GM21619 (cell line): ENCODE measurements around the gene NCAPH2.
A peak's percentile ranks its signal among the peaks of the same experiment; 100 is the strongest.

ENCODE experiments used
- ATAC-seq: cut with Tn5 transposase; IDR thresholded peaks from one replicate; pipeline ENCODE4 v1.9.1; 2021; ENCODE audit not compliant: unreplicated experiment

Gene NCAPH2

DNA sequence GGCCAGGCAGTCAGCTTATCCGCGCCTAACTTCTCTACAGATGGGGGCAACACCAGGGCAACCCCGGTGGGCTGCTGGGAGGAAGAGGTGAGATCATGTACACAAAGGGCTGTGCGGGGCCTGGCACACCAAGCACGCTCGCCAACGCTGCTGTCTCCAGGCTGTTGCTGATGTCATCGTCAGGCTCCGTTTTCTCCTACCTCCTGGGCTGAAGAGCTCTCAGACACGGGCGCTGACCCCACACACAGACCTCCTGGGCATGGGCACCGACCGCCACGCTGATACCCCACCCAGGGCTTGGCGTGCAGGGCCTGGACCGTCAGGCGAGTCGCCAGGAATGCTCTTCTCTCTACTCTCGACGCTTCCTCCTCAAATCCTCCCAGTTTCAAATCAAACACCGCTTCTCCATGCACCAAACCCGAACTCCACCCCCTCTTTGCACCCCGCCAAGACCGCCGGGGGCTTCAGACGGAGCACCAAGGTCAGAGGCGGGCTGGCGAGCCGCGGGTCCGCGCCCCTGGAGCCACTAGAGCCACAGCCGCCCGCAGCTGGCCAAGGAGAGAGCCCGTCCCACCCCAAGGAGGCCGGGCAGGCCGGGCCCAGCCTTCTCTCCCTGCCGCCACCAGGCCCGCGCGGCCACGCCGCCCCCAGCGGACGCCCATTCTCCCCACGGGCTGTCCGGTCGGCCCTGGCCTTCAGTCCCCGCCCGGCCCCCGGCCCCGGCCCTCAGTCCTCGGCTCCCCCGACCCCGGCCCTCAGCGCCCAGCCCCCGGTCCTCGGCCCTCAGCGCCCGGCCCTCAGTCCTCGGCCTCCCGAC is 34.0 kb upstream of the NCAPH2 start:
- ATAC-seq: no peak

DNA sequence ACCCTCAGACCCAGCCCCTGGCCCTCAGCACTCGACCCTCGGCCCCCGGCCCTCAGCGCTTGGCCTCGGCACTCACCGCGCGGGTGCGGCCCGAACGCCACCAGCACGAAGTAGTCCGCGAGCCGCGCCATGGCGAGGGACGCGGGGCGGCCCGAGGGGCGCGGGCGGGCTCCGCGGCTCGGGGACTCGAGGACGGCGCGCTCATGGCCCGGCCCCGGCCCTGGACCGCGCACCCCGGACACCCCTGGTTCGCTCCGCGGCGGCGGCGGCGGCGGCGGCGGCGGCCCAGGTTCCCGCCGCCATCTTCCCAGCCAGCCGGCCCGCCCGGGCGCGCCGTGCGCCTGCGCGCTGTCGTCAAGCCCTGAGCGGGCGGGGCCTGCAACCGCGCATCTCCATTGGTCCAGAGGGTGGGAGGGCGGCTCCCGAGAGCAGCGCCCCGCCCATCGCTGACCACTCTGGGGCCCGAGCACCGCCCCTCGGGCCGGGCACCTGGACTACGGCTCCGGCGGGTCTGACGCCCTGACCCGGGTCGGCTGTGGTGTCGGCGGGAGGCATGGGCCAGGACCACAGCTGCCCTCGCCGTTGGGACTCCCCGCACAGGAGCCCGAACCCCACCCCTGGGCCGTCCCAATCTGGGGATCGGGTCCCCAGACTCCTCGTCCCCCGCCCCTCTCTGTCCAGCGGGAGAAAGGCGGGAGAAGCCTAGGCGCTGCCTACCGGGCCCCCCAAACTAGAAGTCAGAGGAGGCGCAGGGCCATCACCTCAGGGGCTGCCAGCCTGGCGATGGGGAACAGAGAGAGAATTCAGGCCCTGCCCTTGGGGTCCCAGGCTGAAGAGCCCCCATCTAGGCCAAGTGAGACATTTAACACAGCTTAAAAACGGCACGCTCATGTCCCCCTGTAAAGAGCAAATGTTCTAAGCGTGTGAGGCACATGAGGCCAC is 33.0 kb upstream of the NCAPH2 start, which contains the start of gene SBF1:
SBF1 (minus strand) TSS at position 326 of the 942 bp plus-strand sequence; CDS start at position 131, 195 bp downstream.
- peak; percentile 63 for ATAC-seq

DNA sequence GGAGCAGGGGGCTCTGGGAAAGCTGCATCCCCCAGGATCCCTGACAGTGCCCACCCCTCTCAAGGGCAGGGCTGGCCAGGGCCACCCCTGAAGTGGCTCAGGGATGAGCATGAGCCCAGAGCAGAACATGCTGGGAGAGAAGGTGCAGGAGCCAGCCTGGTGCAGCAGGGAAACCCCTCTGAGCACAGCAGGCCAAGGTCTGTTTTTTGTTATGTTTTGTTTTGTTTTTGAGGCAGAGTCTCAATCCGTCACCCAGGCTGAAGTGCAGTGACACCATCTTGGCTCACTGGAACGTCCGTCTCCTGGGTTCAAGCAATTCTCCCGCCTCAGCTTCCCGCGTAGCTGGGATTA is 32.4 kb upstream of the NCAPH2 start:
- no peak for ATAC-seq

DNA sequence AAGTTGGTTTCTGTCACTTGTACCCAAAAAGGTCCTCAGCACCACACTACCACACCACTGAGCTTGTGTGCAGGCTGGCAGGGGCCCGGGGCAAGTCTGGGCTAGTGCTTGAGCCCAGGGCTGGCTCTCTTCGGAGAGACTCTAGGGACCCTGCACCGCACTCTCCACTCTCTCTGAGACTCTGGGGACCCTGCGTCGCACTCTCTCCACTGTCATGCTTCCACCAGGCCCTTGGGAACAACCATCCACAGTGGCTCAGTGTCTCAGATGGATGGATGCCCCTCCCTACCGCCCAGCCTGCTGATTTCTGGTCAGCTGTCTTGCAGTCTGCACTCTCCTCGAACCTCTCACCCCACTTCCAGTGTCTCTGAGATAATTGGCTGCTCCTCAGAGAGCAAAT is 31.2 kb upstream of the NCAPH2 start:
- ATAC-seq: no peak

DNA sequence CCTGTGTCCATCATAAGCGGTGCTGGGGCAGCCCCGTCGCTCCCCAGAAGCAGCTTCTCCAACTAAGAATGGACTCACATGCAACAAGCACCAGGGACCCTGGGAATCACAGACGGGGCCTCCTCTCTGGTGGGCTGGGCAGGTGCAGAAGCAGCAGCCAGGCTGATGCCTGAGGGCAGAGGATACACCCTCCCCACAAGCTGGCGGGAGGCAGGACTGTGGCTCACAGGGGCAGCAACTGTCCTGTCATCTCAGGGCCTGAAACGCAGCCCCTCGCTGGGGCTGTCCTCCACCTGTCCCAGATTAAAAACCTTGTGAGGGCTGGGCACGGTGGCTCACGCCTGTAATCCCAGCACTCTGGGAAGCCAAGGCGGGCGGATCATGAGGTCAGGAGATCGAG is 30.1 kb upstream of the NCAPH2 start:
- ATAC-seq: no peak

DNA sequence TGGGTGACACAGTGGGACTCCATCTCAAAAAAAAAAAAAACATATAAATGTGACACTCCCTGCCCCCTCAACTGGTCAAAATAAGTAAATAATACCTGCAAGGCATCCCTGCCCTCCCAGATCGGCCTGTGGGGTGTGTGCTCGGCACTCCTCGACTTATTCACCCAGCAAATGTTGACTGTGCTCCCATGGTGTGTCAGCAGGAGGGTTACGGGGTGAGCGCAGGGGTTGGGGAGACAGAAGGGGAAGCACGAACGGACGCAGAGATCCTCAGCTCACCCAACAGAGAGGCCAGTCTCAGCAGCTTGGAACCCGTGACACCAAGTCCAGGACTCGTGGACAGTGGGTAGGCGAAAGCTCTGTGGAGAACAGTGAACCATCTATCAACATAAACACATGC is 28.3 kb upstream of the NCAPH2 start:
- no peak for ATAC-seq

DNA sequence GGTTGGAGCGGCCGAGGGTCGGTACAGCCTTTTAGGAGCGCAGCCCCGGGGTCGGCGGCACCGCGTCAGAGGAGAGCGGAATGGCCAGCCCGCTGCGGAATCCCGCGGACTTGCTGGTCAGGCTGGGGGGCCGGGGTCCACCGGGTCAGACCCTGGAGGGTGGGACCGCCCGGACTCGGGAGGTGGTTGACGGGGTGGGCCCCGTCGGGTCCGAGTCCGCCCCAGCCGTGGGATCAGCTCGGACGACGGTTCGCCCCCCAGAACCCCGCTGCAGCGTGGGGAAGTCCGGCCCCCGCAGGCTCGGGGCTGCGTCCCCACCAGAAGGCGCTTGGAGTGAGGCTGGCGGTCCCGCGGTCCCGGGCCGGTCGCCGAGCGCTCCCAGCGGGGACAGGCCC is 27.0 kb upstream of the NCAPH2 start:
- ATAC-seq: no peak

DNA sequence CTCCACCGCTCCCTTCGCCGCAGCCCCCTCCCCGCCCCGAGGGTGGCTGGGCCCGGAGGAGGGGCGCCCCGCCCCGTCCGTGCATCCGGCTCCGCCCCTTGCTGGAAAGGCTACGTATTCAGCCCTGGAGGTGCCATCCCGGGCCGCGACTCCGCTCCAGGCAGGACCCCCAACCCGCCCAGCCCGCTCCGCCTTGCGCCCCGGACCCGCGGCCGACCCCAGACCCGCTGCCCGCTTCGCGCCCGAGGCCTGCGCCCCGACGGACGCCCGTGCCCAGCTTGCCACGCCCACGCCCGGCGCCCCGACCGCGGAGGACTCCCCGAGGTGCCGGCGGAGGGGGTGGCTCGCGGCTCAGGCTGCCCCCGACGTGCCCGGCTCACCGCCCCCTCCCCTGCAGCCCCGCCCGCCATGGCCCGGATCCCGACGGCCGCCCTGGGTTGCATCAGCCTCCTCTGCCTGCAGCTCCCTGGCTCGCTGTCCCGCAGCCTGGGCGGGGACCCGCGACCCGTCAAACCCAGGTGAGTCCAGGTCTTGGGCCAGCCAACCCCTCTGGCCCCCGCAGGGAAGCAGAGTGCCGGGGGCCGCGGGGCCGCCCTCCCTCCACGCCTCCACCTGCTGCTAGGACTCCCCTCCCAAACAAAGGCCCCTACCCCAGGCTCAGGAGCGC is 26.5 kb upstream of the NCAPH2 start, which contains the start of gene ADM2:
ADM2 (plus strand) TSS at position 104 of the 667 bp plus-strand sequence; CDS start at position 409, 305 bp downstream.
- no peak for ATAC-seq

DNA sequence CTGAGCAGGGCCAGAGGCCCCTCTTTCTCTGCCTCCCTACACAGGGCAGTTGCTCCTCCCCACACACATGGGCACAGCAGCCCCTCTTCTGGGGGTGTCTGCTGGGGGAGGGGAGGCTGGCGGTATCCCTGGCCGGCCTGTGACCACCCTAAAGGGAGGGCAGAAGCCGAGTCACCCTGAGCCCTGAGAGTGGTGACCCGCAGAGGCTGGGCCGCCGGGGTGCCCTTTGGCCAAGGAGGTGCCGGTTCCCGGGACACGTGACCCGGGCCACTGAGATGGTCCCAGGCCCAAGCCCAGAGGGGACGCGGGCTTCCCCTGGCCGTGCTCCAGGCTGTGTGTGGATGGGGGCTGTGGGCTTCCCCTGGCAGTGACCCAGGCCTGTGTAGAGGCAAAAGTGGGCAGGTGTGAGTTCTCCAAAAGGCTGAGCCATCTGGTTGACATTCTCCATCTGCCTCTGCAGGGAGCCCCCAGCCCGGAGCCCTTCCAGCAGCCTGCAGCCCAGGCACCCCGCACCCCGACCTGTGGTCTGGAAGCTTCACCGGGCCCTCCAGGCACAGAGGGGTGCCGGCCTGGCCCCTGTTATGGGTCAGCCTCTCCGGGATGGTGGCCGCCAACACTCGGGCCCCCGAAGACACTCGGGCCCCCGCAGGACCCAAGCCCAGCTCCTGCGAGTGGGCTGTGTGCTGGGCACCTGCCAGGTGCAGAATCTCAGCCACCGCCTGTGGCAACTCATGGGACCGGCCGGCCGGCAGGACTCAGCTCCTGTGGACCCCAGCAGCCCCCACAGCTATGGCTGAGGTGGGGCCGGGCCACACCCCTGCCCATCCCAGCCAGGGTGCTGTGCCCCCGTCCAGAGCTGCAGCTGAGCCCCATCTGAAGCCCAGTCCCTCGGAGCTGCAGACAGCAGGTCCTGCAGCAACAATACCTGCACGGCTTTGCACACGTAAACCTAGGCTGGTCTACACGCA is 25.6 kb upstream of the NCAPH2 start:
- no peak for ATAC-seq

DNA sequence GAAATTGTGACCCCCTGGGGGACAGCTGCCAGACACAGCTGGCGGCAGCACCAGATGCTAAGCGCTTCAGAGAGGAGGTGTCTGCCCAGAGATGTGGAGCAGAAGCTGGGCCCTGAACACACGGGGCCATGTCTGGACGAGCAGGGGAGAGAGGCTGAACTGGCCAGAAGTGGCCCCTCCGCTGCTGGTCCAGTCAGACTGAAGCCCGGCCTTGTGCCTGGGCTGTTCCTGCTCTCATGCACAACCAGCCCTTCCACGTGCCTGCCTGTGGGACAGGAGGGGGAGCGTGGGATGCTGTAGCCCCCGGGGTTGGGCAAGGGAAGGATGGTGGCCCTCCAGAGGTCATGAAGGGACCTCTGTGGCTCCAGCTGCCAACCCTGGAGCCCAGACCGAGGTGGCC is 24.9 kb upstream of the NCAPH2 start:
- no peak for ATAC-seq

DNA sequence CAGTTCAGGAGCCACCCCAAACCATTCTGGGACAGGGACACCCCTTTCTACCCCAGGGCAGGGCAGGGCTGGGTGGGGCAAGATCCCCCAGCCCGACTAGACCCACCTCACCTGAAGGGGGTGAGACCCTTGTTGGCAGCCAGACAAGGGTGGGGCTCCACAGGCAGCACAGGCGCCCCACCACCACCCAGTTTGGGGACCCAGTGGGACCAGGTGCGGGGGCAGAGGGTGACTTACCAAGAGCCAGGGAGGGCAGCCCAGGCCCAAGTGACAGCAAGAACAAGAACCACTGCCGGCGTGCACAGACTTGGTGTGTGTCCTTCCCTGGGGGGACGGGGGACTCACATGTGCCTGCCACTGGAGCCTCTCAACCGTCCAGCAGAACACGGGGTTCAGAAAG is 24.5 kb upstream of the NCAPH2 start:
- no peak for ATAC-seq

DNA sequence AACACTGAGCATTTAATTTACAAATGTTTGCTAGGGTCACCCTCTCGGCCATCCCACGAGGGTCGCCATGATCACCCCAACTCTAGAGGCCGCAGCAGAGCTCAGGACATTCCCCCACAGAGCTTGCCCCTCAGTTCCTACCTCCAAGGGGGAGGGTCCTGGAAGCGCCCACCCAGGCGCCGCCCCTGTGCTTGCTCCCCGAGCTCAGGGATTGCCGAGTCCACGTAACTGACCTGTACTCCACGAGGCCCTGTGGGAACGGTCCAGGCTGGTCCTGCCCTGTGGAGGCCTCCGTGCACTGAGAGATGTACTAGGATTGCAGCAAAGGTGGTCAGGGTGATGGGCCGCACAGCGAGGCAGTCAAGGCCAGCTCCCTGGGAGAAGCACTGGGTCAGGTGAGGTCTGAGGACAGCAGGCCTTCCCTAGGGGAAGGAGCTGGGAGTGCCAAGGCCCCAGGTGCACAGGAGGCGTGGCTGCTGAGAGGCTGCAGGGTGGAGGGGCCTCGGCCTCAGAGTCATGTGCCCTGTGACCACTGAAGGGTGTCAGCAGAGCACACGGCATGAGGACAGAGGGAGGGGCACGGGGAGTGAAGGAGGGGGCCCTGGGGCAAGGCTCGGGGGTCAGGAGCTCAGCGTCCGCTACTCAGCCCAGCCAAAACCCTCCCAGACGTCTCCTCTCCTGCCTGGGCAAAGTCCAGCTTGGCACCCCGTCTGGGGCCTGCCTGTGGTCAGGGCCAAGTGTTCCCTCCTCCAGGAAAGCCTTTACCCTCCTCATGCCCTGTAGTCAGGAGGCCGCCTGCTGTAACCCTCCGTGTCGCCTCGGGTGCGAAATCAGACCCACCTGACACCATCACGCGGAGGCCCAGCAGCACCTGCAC is 23.8 kb upstream of the NCAPH2 start:
- ATAC-seq: no peak

DNA sequence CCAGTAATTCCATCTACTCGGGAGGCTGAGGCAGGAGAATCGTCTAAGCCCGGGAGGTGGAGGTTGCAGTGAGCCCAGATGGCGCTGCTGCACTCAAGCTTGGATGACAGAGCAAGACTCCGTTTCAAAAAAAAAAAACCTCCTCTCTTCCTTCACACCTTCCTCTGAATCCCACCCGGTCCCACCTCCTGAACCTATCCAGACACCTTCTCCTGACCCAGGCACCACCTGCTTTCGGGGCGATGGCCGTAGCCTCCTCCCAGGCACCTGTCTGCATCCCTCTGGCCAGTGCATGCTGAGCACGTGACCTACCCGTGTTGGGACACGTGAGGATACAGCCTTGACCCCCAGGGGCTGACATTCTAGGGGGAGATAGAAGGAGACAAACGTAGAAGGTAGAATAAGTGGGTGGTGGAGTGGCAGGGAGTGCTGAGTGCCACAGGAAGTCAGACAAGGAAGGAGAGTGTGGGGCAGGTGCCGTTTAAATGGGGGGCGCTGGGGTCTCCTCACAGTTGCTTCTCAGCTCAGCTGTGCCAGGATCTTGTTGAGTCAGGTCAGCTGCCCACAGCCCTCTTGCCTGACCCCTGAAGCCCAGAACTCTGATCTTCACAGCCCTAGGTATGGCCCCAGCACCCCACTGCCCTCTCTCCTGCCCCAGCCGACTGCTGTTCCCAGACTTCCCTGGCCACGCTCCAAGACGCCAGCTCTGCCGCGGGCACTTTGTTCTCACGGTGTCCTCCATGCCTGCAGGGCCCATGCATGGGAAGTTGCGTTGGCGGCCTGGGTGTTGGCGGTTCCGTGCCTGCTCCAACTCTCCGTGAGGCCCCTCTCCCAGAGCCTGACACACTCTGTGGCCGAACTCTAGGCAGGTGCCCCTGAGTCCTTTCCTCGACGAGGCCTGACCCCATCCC is 22.5 kb upstream of the NCAPH2 start:
- ATAC-seq: no peak

DNA sequence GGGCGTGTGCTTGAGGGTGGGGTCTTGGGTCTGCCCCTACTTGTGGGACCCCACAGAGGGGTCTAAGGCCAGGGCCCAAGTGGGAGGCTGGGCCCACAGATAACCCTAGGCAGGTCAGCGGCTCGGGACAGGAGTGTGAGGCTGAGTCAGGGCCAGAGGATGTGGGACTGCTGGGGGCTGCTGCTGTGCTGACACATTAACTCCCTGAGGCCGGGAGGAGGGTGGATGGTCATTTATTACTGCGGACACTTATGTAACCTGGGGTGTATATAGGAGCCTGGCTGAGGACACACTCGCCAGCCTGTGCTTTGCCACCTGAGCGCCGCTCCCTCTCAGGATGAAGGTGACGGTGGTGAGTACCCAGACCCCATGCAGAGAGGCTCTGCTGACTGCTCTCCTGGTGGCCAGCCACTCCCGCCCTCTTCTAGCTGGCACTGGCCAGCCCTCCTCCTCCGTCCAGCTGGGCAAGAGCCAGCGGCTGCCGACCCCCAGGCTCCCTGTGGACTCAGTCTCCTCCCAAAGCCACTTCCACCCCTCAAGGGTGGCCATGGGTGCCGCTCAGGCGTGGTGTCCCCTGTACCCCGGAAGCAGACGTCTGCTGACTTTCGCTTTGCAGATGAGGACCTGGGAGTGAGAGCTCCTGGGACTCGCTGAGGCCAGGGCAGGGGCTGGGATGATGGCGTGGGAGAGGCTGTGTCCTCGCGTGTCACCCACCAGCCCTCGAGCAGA is 21.3 kb upstream of the NCAPH2 start, which contains the start of gene MIOX:
MIOX (plus strand) TSS at position 299 of the 729 bp plus-strand sequence; CDS start at position 338, 39 bp downstream.
- ATAC-seq: no peak

DNA sequence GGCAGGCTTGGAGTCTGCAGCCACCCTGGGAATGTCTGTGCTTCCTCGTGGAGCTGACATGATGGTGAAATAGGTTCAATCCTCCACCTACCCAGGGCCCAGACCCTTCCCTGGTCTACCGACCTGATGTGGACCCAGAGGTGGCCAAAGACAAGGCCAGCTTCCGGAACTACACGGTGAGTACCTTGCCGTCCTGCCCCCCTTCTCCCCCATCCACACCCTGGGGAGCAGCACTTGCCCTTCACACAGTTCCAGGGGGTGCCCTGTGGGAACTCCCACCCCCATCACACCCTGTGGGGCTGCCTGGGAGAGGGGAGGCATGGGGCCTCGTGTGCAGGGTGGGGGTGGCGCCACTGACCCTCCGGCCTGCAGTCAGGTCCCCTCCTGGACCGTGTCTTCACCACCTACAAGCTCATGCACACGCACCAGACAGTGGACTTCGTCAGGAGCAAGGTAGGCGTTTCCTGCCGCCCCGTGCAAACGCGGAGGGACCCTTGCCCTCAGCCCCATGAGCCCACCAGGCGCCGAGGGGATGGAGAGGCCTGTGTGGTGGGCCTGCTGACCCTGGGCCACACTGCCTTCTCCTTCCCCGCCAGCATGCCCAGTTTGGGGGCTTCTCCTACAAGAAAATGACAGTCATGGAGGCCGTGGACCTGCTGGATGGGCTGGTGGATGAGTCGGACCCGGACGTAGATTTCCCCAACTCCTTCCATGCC is 20.6 kb upstream of the NCAPH2 start:
- ATAC-seq: no peak

DNA sequence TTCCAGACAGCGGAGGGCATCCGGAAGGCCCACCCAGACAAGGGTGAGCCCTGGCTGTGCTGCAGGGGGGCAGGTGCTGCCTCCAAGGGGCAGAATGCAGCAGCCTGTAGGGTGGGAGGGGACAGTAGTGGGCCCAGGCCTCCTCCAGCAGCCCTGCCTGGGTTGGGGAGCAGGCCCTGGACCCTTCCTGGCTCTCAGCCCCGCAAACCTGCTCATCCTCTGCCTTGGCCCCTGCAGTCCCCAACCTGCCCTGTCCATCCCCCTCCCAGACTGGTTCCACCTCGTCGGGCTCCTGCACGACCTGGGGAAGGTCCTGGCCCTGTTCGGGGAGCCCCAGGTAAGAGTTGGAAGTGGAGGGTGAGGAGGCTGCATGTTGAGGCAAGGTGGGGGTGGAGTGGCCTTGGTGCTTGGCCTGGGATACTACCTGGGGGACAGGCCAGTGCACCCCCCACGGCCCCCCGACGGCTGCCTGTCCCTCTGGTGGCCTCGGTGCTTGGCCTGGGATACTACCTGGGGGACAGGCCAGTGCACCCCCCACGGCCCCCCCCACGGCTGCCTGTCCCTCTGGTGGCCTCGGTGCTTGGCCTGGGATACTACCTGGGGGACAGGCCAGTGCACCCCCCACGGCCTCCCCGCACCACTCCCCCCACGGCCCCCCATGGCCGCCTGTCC is 19.9 kb upstream of the NCAPH2 start:
- no peak for ATAC-seq
